Loucy (cell line): ENCODE data around the gene ALPK3.

Source experiments
- H2AFZ ChIP-seq: fragments of 200-600 bp; sonication (generic); 2 replicates; pipeline ENCODE4 v1.6.0; 2016; ENCODE audit warnings: antibody characterized with exemption, mild to moderate bottlenecking, low read length, moderate library complexity
- H3F3A ChIP-seq: fragments of 200-600 bp; 2 replicates; pipeline ENCODE4 v1.6.0; 2016; ENCODE audit warnings: antibody characterized with exemption, low read depth, mild to moderate bottlenecking
- H3K27me3 ChIP-seq: fragments of 200-600 bp; sonication (generic); 2 replicates; pipeline ENCODE4 v1.6.1; 2014; ENCODE audit warnings: low read length, mild to moderate bottlenecking; ENCODE audit not compliant: insufficient read depth, poor library complexity, severe bottlenecking
- H3K36me3 ChIP-seq: fragments of 200-600 bp; sonication (generic); 2 replicates; pipeline ENCODE4 v1.6.1; 2016; ENCODE audit warnings: low read length; ENCODE audit not compliant: insufficient read depth
- H3K4me1 ChIP-seq: fragments of 200-600 bp; sonication (generic); 2 replicates; pipeline ENCODE4 v1.5.1; 2014; ENCODE audit warnings: low read length, mild to moderate bottlenecking; ENCODE audit not compliant: insufficient read depth, poor library complexity, severe bottlenecking
- H3K4me2 ChIP-seq: fragments of 200-600 bp; sonication (generic); 2 replicates; pipeline ENCODE4 v1.6.0; 2014; ENCODE audit warnings: antibody characterized with exemption, low read length, low read depth, mild to moderate bottlenecking; ENCODE audit not compliant: poor library complexity, severe bottlenecking
- H3K4me3 ChIP-seq: fragments of 200-600 bp; sonication (generic); 2 replicates; pipeline ENCODE4 v1.5.1; 2014; ENCODE audit warnings: low read length, mild to moderate bottlenecking, mixed read lengths; ENCODE audit not compliant: poor library complexity, severe bottlenecking
- H3K79me2 ChIP-seq: fragments of 200-600 bp; sonication (generic); 2 replicates; pipeline ENCODE4 v1.6.1; 2014; ENCODE audit warnings: low read length; ENCODE audit not compliant: insufficient read depth
- H3K9ac ChIP-seq: fragments of 200-600 bp; sonication (generic); 2 replicates; pipeline ENCODE4 v1.6.0; 2014; ENCODE audit warnings: mild to moderate bottlenecking, low read depth, low read length, moderate library complexity; ENCODE audit not compliant: poor library complexity, severe bottlenecking
- H3K9me2 ChIP-seq: fragments of 200-600 bp; sonication (generic); replicated peaks from 2 replicates; pipeline ENCODE4 v1.6.1; 2016; ENCODE audit warnings: low read depth, low read length, mixed read lengths
- H3K9me3 ChIP-seq: fragments of 200-600 bp; sonication (generic); 2 replicates; pipeline ENCODE4 v1.6.1; 2014; ENCODE audit warnings: mild to moderate bottlenecking, antibody characterized with exemption, low read length, low read depth; ENCODE audit not compliant: insufficient read depth
- H4K20me1 ChIP-seq: fragments of 200-600 bp; sonication (generic); 2 replicates; pipeline ENCODE4 v1.6.0; 2014; ENCODE audit warnings: antibody characterized with exemption, low read length, mild to moderate bottlenecking; ENCODE audit not compliant: insufficient read depth, poor library complexity, severe bottlenecking
- CTCF ChIP-seq: fragments of 200-600 bp; sonication (generic); conservative IDR thresholded peaks from 2 replicates; pipeline ENCODE4 v1.5.1; 2014; ENCODE audit warnings: mild to moderate bottlenecking, antibody characterized with exemption, low read length
- EZH2phosphoT487 ChIP-seq: fragments of 200-600 bp; IDR thresholded peaks from 2 replicates; pipeline ENCODE4 v1.6.1; 2018; ENCODE audit warnings: antibody characterized with exemption, mild to moderate bottlenecking, moderate library complexity, borderline replicate concordance

Gene ALPK3

GRCh38 chr15:84883466-84883865 is 66.3 kb downstream of the ALPK3 start:
- Histone ChIP-seq H2AFZ (no peak overlapping the region), H3K9ac (no peak overlapping the region), H3K4me2 (no peak overlapping the region), H3K4me3 (no peak overlapping the region), H3F3A (no peaks in the 10 kb centered on the region), H3K4me1 (no peaks in the 10 kb centered on the region), H3K9me3 (no peaks in the 10 kb centered on the region), H3K79me2 (no peaks in the 10 kb centered on the region), H3K27me3 (no peaks in the 10 kb centered on the region), H3K9me2 (no peaks in the 10 kb centered on the region), H4K20me1 (no peaks in the 10 kb centered on the region), H3K36me3 (no peaks in the 10 kb centered on the region)
- no peak for TF ChIP-seq EZH2phosphoT487
- no peak for TF ChIP-seq CTCF

- no peak within 1 kb of the TSS for H3K4me2 ChIP-seq
- H3K9me3 ChIP-seq = no peaks in the 10 kb centered on the region
- TF ChIP-seq CTCF (no peak), EZH2phosphoT487 (no peak)
- H4K20me1 ChIP-seq = no peaks in the 10 kb centered on the region
- no peaks in the 10 kb centered on the region for H3K4me1 ChIP-seq
- no peak within 1 kb of the TSS for H3K4me3 ChIP-seq
- no peaks in the 10 kb centered on the region for H3F3A ChIP-seq
- H3K27me3 ChIP-seq = no peaks in the 10 kb centered on the region
- H3K9me2 ChIP-seq = no peaks in the 10 kb centered on the region
- H2AFZ ChIP-seq = no peak within 1 kb of the TSS
- no peak within 1 kb of the TSS for H3K9ac ChIP-seq
- H3K36me3 ChIP-seq = no peaks in the 10 kb centered on the region
- H3K79me2 ChIP-seq = no peaks in the 10 kb centered on the region
These were observed 67.0 kb downstream of the ALPK3 start, which contains the start of gene SLC28A1 for GRCh38 chr15:84883916-84884781. TSS of gene SLC28A1 (plus strand) at chr15:84884662. CDS start at chr15:84887761, 3,099 bp downstream.

GRCh38 chr15:84885801-84886200 is 68.6 kb downstream of the ALPK3 start:
- no peaks in the 10 kb centered on the region for H3K9me3 ChIP-seq
- H3K4me1 ChIP-seq = no peaks in the 10 kb centered on the region
- H3K4me2 ChIP-seq = no peak overlapping the region
- H3K9ac ChIP-seq = no peak overlapping the region
- no peak overlapping the region for H2AFZ ChIP-seq
- no peak for TF ChIP-seq EZH2phosphoT487
- TF ChIP-seq CTCF = no peak
- H3K4me3 ChIP-seq = no peak overlapping the region
- H3K36me3 ChIP-seq = no peaks in the 10 kb centered on the region
- H4K20me1 ChIP-seq = no peaks in the 10 kb centered on the region
- no peaks in the 10 kb centered on the region for H3K9me2 ChIP-seq
- no peaks in the 10 kb centered on the region for H3K27me3 ChIP-seq
- no peaks in the 10 kb centered on the region for H3K79me2 ChIP-seq
- H3F3A ChIP-seq = no peaks in the 10 kb centered on the region
